GM18507 (cell line): ENCODE measurements around the gene ARL1.

Experiments used
- DNase-seq: peaks from one replicate; pipeline ENCODE4 v3.0.0; 2011; ENCODE audit warnings: low read depth; ENCODE audit not compliant: insufficient read length; ENCODE audit errors: extremely low spot score
- FAIRE-seq: peaks from 2 replicates; lab custom pipeline; 2011; peaks lifted over from hg19 to GRCh38; lab: Jason Lieb, UNC

The ARL1 gene

DNA sequence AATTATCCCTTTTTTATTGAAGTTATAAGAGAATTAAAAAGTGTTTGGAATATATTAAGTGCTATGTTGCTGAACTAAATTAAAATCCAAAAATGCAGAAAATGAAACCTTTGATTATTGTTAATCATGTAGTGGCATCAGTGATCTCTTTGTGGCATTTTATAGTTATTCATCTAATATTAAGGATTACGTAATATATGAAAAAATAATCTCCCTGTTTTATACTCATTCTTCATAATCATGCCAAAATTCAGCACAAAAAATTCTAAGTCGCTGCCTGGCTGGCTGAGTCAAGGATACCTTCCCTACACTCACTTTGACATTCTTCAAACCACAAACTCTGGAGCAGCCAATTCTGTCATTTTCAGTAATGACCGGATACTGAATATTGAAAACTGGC lies 63.7 kb downstream of the ARL1 start:
- FAIRE-seq, result no peak
- DNase-seq, result no peak
